K562 (cell line): ENCODE data around the gene MICU1. TPM values are rescaled to one million over a fixed set of nuclear protein-coding genes. Genes with fewer than 3 reads are reported as not detected.

Experiments used
- ATAC-seq: fragments of 200-7000 bp; cut with Tn5 transposase; 3 replicates; pipeline ENCODE4 v1.9.1; 2020; ENCODE audit warnings: moderate library complexity
- BruUV-seq: library from RNA; stranded (reverse); fragments of 400-500 nt; replicated peaks from 2 replicates; lab custom pipeline; 2021; lab: Mats Ljungman, UMichigan
- CTCF ChIA-PET: fragments of 300-600 bp; formaldehyde crosslinking; extraction: SDS; loops from one replicate; lab custom pipeline; 2021; ENCODE audit warnings: low intra/inter-chr PET ratio; lab: Yijun Ruan, JAX
- POLR2A ChIA-PET: fragments of 300-600, 350-650 bp; sonication (Branson Sonifier 250); formaldehyde crosslinking; extraction: SDS; loops from one replicate; lab custom pipeline; 2021; ENCODE audit warnings: antibody characterized with exemption, inconsistent platforms; lab: Yijun Ruan, JAX
- DNase-seq, 4 experiments: peaks; one replicate each; pipeline versions ENCODE4 v3.0.0 to v3.0.0-alpha.2; 2011 to 2018; ENCODE audit warnings: low spot score in 3 of 4, mixed read lengths in 3 of 4; ENCODE audit errors: extremely low read depth in 1 of 4
- FAIRE-seq: peaks from 2 replicates; lab custom pipeline; 2011; peaks lifted over from hg19 to GRCh38; lab: Jason Lieb, UNC
- H2AFZ ChIP-seq: 2 replicates; pipeline ENCODE4 v1.6.0; 2011; ENCODE audit warnings: low read depth, low read length, control low read depth, inconsistent platforms
- H3K27ac ChIP-seq: fragments of 200-600 bp; 3 replicates; pipeline ENCODE4 v1.8.0; 2011; ENCODE audit warnings: low read depth, mild to moderate bottlenecking, control low read depth, inconsistent platforms, low read length, moderate library complexity, mixed read lengths; ENCODE audit errors: extremely low read depth
- H3K27me3 ChIP-seq, 2 experiments: fragments of 300-600 bp in 1 of 2; 2 replicates in 1 of 2; 3 replicates in 1 of 2; pipeline versions ENCODE4 v1.6.0 to v1.8.0; 2011; ENCODE audit warnings: inconsistent platforms in 2 of 2, low read length in 2 of 2, mild to moderate bottlenecking in 1 of 2, mixed read lengths in 1 of 2, moderate library complexity in 1 of 2; ENCODE audit not compliant: control insufficient read depth in 2 of 2, insufficient read depth in 2 of 2
- H3K36me3 ChIP-seq: fragments of 300-600 bp; 3 replicates; pipeline ENCODE4 v1.8.0; 2011; ENCODE audit warnings: mild to moderate bottlenecking, low read length, inconsistent platforms; ENCODE audit not compliant: control insufficient read depth, insufficient read depth
- H3K4me1 ChIP-seq, 2 experiments: fragments of 200-600 bp in 1 of 2; replicated peaks in 1 of 2; 2 replicates in 1 of 2; 3 replicates in 1 of 2; pipeline versions ENCODE4 v1.5.1 to v1.8.0; 2011; ENCODE audit warnings: inconsistent platforms in 2 of 2, low read length in 2 of 2, mild to moderate bottlenecking in 1 of 2, mixed read lengths in 1 of 2, moderate library complexity in 1 of 2; ENCODE audit not compliant: control insufficient read depth in 2 of 2, insufficient read depth in 2 of 2
- H3K4me2 ChIP-seq: 2 replicates; pipeline ENCODE4 v1.6.1; 2011; ENCODE audit warnings: low read length, control low read depth, inconsistent platforms, mixed read lengths; ENCODE audit not compliant: insufficient read depth
- H3K4me3 ChIP-seq: fragments of 200-600 bp; sonication (generic), shearing (Covaris generic); 2 replicates; pipeline ENCODE4 v1.5.1; 2016; ENCODE audit warnings: control low read depth, inconsistent platforms
- H3K79me2 ChIP-seq: fragments of 200-600 bp; 3 replicates; pipeline ENCODE4 v1.8.0; 2011; ENCODE audit warnings: low read length, inconsistent platforms; ENCODE audit not compliant: control insufficient read depth, insufficient read depth
- H3K9ac ChIP-seq, 2 experiments: 2 replicates each; pipeline versions ENCODE4 v1.6.0 to v1.6.1; 2011; ENCODE audit warnings: low read depth in 2 of 2, low read length in 2 of 2, control low read depth in 1 of 2, inconsistent platforms in 1 of 2, mild to moderate bottlenecking in 1 of 2, mixed read lengths in 1 of 2; ENCODE audit not compliant: insufficient read depth in 1 of 2
- H3K9me1 ChIP-seq: one replicate; pipeline ENCODE4 v1.6.0; 2011; ENCODE audit warnings: inconsistent platforms, mild to moderate bottlenecking, low read length, moderate library complexity; ENCODE audit not compliant: control insufficient read depth, insufficient read depth
- H3K9me3 ChIP-seq: replicated peaks from 2 replicates; pipeline ENCODE4 v1.5.1; 2011; ENCODE audit warnings: low read depth, low read length, inconsistent platforms; ENCODE audit not compliant: control insufficient read depth, insufficient read depth
- H4K20me1 ChIP-seq: replicated peaks from 2 replicates; pipeline ENCODE4 v1.6.1; 2011; ENCODE audit warnings: low read length, inconsistent platforms, mixed read lengths; ENCODE audit not compliant: control insufficient read depth, insufficient read depth
- CBX3 ChIP-seq, 2 experiments: IDR thresholded peaks; 1 replicate in 1 of 2; 2 replicates in 1 of 2; pipeline ENCODE4 v1.6.1; 2012; ENCODE audit warnings: inconsistent platforms in 2 of 2, low read length in 2 of 2, borderline replicate concordance in 1 of 2, control low read depth in 1 of 2
- CREM ChIP-seq: IDR thresholded peaks from 2 replicates; pipeline ENCODE4 v1.6.1; 2014; ENCODE audit warnings: antibody characterized with exemption, low read depth
- EGR1 ChIP-seq: fragments of 450-650 bp; conservative IDR thresholded peaks from 2 replicates; pipeline ENCODE4 v1.6.1; 2017; ENCODE audit warnings: mild to moderate bottlenecking
- EHMT2 ChIP-seq: fragments of 450-650 bp; IDR thresholded peaks from 2 replicates; pipeline ENCODE4 v1.6.1; 2018; ENCODE audit warnings: antibody characterized with exemption
- HMGN3 ChIP-seq: IDR thresholded peaks from 2 replicates; pipeline ENCODE4 v1.6.1; 2011; ENCODE audit warnings: borderline replicate concordance, low read depth, mild to moderate bottlenecking, mixed read lengths, low read length; ENCODE audit not compliant: insufficient read length; ENCODE audit errors: extremely low read depth
- MYNN ChIP-seq, 2 experiments: sonication (generic); formaldehyde crosslinking in 1 of 2; IDR thresholded peaks; 2 replicates each; pipeline versions ENCODE4 v1.5.0 to v1.6.1; 2016 to 2020; ENCODE audit warnings: antibody characterized with exemption in 1 of 2, missing genetic modification reagents in 1 of 2
- NFIC ChIP-seq: fragments of 450-650 bp; IDR thresholded peaks from 2 replicates; pipeline ENCODE4 v1.6.1; 2017; ENCODE audit warnings: mild to moderate bottlenecking, inconsistent platforms
- PCBP1 ChIP-seq: fragments of 200-400 bp; formaldehyde crosslinking; IDR thresholded peaks from 2 replicates; pipeline ENCODE4 v1.6.1; 2018; ENCODE audit warnings: mild to moderate bottlenecking, low read depth, low read length; ENCODE audit not compliant: poor library complexity, severe bottlenecking
- PHB ChIP-seq: fragments of 250-450 bp; sonication (Bioruptor Pico); IDR thresholded peaks from 2 replicates; pipeline ENCODE4 v1.5.0; 2021
- POLR2A ChIP-seq: fragments of 450-650 bp; conservative IDR thresholded peaks from 2 replicates; pipeline ENCODE4 v1.6.1; 2016
- POLR2G ChIP-seq: fragments of 200-400 bp; formaldehyde crosslinking; IDR thresholded peaks from 2 replicates; pipeline ENCODE4 v1.6.1; 2017; ENCODE audit warnings: low read depth, mild to moderate bottlenecking, antibody characterized with exemption, low read length, moderate library complexity
- RBM22 ChIP-seq: fragments of 200-400 bp; formaldehyde crosslinking; IDR thresholded peaks from 2 replicates; pipeline ENCODE4 v1.6.1; 2018; ENCODE audit warnings: low read length, low read depth; ENCODE audit not compliant: poor library complexity, severe bottlenecking
- SIX5 ChIP-seq, 2 experiments: IDR thresholded peaks; 2 replicates each; pipeline ENCODE4 v1.6.1; 2011; ENCODE audit warnings: low read length in 2 of 2, borderline replicate concordance in 1 of 2, low read depth in 1 of 2, mild to moderate bottlenecking in 1 of 2, moderate library complexity in 1 of 2; ENCODE audit not compliant: insufficient read depth in 1 of 2
- STAT5B ChIP-seq: fragments of 250-450 bp; sonication (Bioruptor Pico); IDR thresholded peaks from 2 replicates; pipeline ENCODE4 v1.8.0; 2021; ENCODE audit warnings: mild to moderate bottlenecking, inconsistent platforms
- SUPT5H ChIP-seq: fragments of 450-650 bp; IDR thresholded peaks from 2 replicates; pipeline ENCODE4 v1.6.1; 2016
- ZBTB33 ChIP-seq: sonication (generic); formaldehyde crosslinking; IDR thresholded peaks from 2 replicates; pipeline ENCODE4 v1.8.1; 2023; ENCODE audit warnings: mild to moderate bottlenecking, missing genetic modification reagents
- ZC3H4 ChIP-seq: sonication (generic); formaldehyde crosslinking; IDR thresholded peaks from 2 replicates; pipeline ENCODE4 v1.9.0; 2021; ENCODE audit warnings: missing genetic modification reagents, borderline replicate concordance
- WGBS: fragments of 100-300 bp; shearing (Covaris generic); methylation state at CpG from one replicate; pipeline ENCODE4 v1.1.6; 2016; ENCODE audit warnings: low coverage, mixed read lengths; ENCODE audit not compliant: insufficient coverage; ENCODE audit errors: missing lambda C conversion rate; 5-methylcytosine and 5-hydroxymethylcytosine counted together
- in situ Hi-C: fragments of 300-500 bp; cut with MboI; formaldehyde crosslinking; loops from 4 replicates; pipeline ENCODE4 v1.15.0; 2018; ENCODE audit warnings: inconsistent platforms, mixed read lengths
- intact Hi-C: fragments of 100-400 bp; cut with micrococcal nuclease; formaldehyde crosslinking; loops from 2 replicates; pipeline ENCODE4 v1.14.2; 2022
- polyA plus RNA-seq, 8 experiments: library from polyadenylated mRNA; depleted of rRNA in 4 of 8; stranded (reverse) in 5 of 8; unstranded in 3 of 8; fragments of >200 nt; fragmentation: Nextera tagmentation in 2 of 8; fragmentation: Illumina TruSeq in 1 of 8; extraction: Ambion mirVana in 2 of 8; extraction: Trizol in 1 of 8; gene quantifications; 2 replicates each; pipeline versions ENCODE4 v1.2.1 to v1.2.3, GENCODE V29; 2011 to 2014; ENCODE audit warnings: inconsistent platforms in 1 of 8, missing spikeins in 1 of 8
- total RNA-seq, 7 experiments: library from RNA; depleted of rRNA in 6 of 7; stranded (reverse); fragments of >200 nt in 6 of 7; fragmentation: Illumina TruSeq in 2 of 7; extraction: Trizol in 2 of 7; gene quantifications; 2 replicates each; pipeline versions ENCODE4 v1.2.1 to v1.2.3, GENCODE V29; 2011 to 2021; ENCODE audit warnings: low replicate concordance in 1 of 7

Gene MICU1
- total and polyA plus RNA-seq, 9 of the 15 experiments (the other 6 are each of a cell fraction or from before 2014, with no cell fraction given): 29.3 to 76.8 (median 48.4) TPM

GRCh38 chr10:72331575-72332422 is 294.1 kb downstream of the MICU1 start:
- TF ChIP-seq SIX5 (IDR thresholded peaks at IDR 0.05; ENCODE audit: borderline replicate concordance in 1 of 2, insufficient read depth in 1 of 2, low read depth in 1 of 2, low read length in 2 of 2): no peak
- peak; percentile 18 for TF ChIP-seq PCBP1
- peak; percentile 47 for TF ChIP-seq POLR2A
- peak; percentile 11; the same call in 1 of the 2 replicates for TF ChIP-seq MYNN (IDR thresholded peaks at IDR 0.05)
- no peak for TF ChIP-seq MYNN (CRISPR knock-in tag; IDR thresholded peaks at IDR 0.05)
- TF ChIP-seq CBX3 (IDR thresholded peaks at IDR 0.05; ENCODE audit: borderline replicate concordance in 1 of 2, low read length in 2 of 2): no peak
- TF ChIP-seq EGR1: peak; percentile 23; the same call in 1 of the 2 replicates
- TF ChIP-seq ZC3H4 (CRISPR knock-in tag): 0 out of 2 replicates have a peak, but pooled peaks have one; percentile 11
- TF ChIP-seq HMGN3: peak; percentile 23
- TF ChIP-seq POLR2G: peak; percentile 78
- peak; percentile 83 for TF ChIP-seq NFIC
- TF ChIP-seq EHMT2: no peak
- TF ChIP-seq SUPT5H: peak; percentile 48; the same call in 1 of the 2 replicates
- no peak for TF ChIP-seq PHB (CRISPR knock-in tag)
- 0 out of 2 replicates have a peak, but pooled peaks have one; percentile 39 for TF ChIP-seq ZBTB33 (CRISPR knock-in tag)
- peak; percentile 57 for TF ChIP-seq RBM22
- TF ChIP-seq CREM: 0 out of 2 replicates have a peak, but pooled peaks have one; percentile 1
- TF ChIP-seq STAT5B (CRISPR knock-in tag): no peak
- no peak overlapping the region for H2AFZ ChIP-seq
- H4K20me1 ChIP-seq: no peaks in the 10 kb centered on the region
- H3K4me1 ChIP-seq: peaks cover 18 to 44% of the 10 kb centered on the region in 2 experiments; a peak in 4 of 5 replicates
- no peak overlapping the region for H3K4me3 ChIP-seq
- no peaks in the 10 kb centered on the region for H3K9me3 ChIP-seq
- no TSS peak for BruUV-seq
- H3K9me1 ChIP-seq: no peaks in the 10 kb centered on the region
- FAIRE-seq (no peak), DNase-seq (peak in 1 of 4 experiments; percentile 26), ATAC-seq (no peak)
- intact Hi-C loops (no loop called here), in situ Hi-C loops (loop anchor here (10.0 to 25.0 kb wide), 3 partner anchors 197 to 1019 kb away; partner anchors contain the start of gene SLC29A3)
- peaks cover 33% of the 10 kb centered on the region; the same call in 1 of the 3 replicates for H3K36me3 ChIP-seq
- H3K4me2 ChIP-seq: no peak overlapping the region
- H3K79me2 ChIP-seq: no peaks in the 10 kb centered on the region
- CTCF ChIA-PET: no interaction called here
- H3K9ac ChIP-seq: peak overlapping the region in 1 of 2 experiments; percentile 24; a peak in 1 of 4 replicates
- H3K27me3 ChIP-seq: no peaks in the 10 kb centered on the region
- POLR2A ChIA-PET: interaction anchor here (1.0 to 13.1 kb wide), 2 partner anchors 56 to 253 kb away, joined by 3 to 197 read pairs; partner anchors contain the start of gene DDIT4
- 70% methylated on average over 25 of the region's 27 CpGs for WGBS
- H3K27ac ChIP-seq: no peak overlapping the region
